HUES48 (cell line): ENCODE measurements around the gene STIM1.

Experiments used
- H3K27ac ChIP-seq: one replicate; pipeline ENCODE4 v1.7.0; 2013; ENCODE audit warnings: low read depth, low read length, inconsistent platforms
- H3K27me3 ChIP-seq: 2 replicates; pipeline ENCODE4 v1.6.1; 2013; ENCODE audit warnings: mild to moderate bottlenecking, low read length; ENCODE audit not compliant: control insufficient read depth, insufficient read depth
- H3K36me3 ChIP-seq: 2 replicates; pipeline ENCODE4 v1.6.1; 2013; ENCODE audit warnings: low read length; ENCODE audit not compliant: control insufficient read depth, insufficient read depth
- H3K4me1 ChIP-seq: 2 replicates; pipeline ENCODE4 v1.6.1; 2013; ENCODE audit warnings: mild to moderate bottlenecking, low read length; ENCODE audit not compliant: control insufficient read depth, insufficient read depth
- H3K4me3 ChIP-seq: 2 replicates; pipeline ENCODE4 v1.5.1; 2013; ENCODE audit warnings: mild to moderate bottlenecking, low read depth, low read length
- H3K9ac ChIP-seq: 2 replicates; pipeline ENCODE4 v1.6.1; 2013; ENCODE audit warnings: mild to moderate bottlenecking, low read depth, low read length, moderate library complexity
- H3K9me3 ChIP-seq: 2 replicates; pipeline ENCODE4 v1.6.1; 2013; ENCODE audit warnings: low read length; ENCODE audit not compliant: control insufficient read depth, insufficient read depth

The STIM1 gene

GRCh38 chr11:3873712-3874349 is 18.4 kb downstream of the STIM1 start:
- H3K4me3 ChIP-seq, result no peak overlapping the region
- no peaks in the 10 kb centered on the region for H3K9me3 ChIP-seq
- no peak overlapping the region for H3K9ac ChIP-seq
- H3K36me3 ChIP-seq, result no peaks in the 10 kb centered on the region
- peaks cover 7% of the 10 kb centered on the region for H3K4me1 ChIP-seq
- H3K27ac ChIP-seq, result no peak overlapping the region
- no peaks in the 10 kb centered on the region for H3K27me3 ChIP-seq

GRCh38 chr11:3876613-3877012 is 21.1 kb downstream of the STIM1 start:
- Histone ChIP-seq H3K9ac (no peak overlapping the region), H3K4me1 (peaks cover 7% of the 10 kb centered on the region), H3K27me3 (no peaks in the 10 kb centered on the region), H3K36me3 (no peaks in the 10 kb centered on the region), H3K4me3 (no peak overlapping the region), H3K27ac (no peak overlapping the region), H3K9me3 (no peaks in the 10 kb centered on the region)

- Histone ChIP-seq H3K27me3 (no peaks in the 10 kb centered on the region), H3K9me3 (no peaks in the 10 kb centered on the region), H3K4me3 (no peak overlapping the region), H3K9ac (no peak overlapping the region), H3K4me1 (peaks cover 7% of the 10 kb centered on the region), H3K27ac (peak overlapping the region; percentile 59), H3K36me3 (no peaks in the 10 kb centered on the region)
Observed at GRCh38 chr11:3877364-3878257, 22.1 kb downstream of the STIM1 start.

GRCh38 chr11:3878258-3878584 is 22.8 kb downstream of the STIM1 start:
- Histone ChIP-seq H3K4me1 (peaks cover 7% of the 10 kb centered on the region), H3K9ac (no peak overlapping the region), H3K27me3 (no peaks in the 10 kb centered on the region), H3K27ac (peak overlapping the region; percentile 59), H3K4me3 (no peak overlapping the region), H3K36me3 (no peaks in the 10 kb centered on the region), H3K9me3 (no peaks in the 10 kb centered on the region)

- H3K4me1 ChIP-seq, result peaks cover 7% of the 10 kb centered on the region
- no peak overlapping the region for H3K27ac ChIP-seq
- no peak overlapping the region for H3K4me3 ChIP-seq
- H3K9me3 ChIP-seq, result no peaks in the 10 kb centered on the region
- H3K27me3 ChIP-seq, result no peaks in the 10 kb centered on the region
- no peaks in the 10 kb centered on the region for H3K36me3 ChIP-seq
- no peak overlapping the region for H3K9ac ChIP-seq
Observed at GRCh38 chr11:3879216-3879966, 23.9 kb downstream of the STIM1 start.

- Histone ChIP-seq H3K36me3 (no peaks in the 10 kb centered on the region), H3K27ac (no peak overlapping the region), H3K27me3 (no peaks in the 10 kb centered on the region), H3K9me3 (no peaks in the 10 kb centered on the region), H3K4me3 (no peak overlapping the region), H3K4me1 (peaks cover 7% of the 10 kb centered on the region), H3K9ac (no peak overlapping the region)
Observed at GRCh38 chr11:3879967-3880542, 24.6 kb downstream of the STIM1 start.

GRCh38 chr11:3880724-3881123 is 25.3 kb downstream of the STIM1 start:
- H3K36me3 ChIP-seq, result no peaks in the 10 kb centered on the region
- no peak overlapping the region for H3K27ac ChIP-seq
- no peak overlapping the region for H3K4me3 ChIP-seq
- no peak overlapping the region for H3K9ac ChIP-seq
- peaks cover 7% of the 10 kb centered on the region for H3K4me1 ChIP-seq
- no peaks in the 10 kb centered on the region for H3K27me3 ChIP-seq
- no peaks in the 10 kb centered on the region for H3K9me3 ChIP-seq

- Histone ChIP-seq H3K36me3 (no peaks in the 10 kb centered on the region), H3K27ac (no peak overlapping the region), H3K9me3 (no peaks in the 10 kb centered on the region), H3K27me3 (no peaks in the 10 kb centered on the region), H3K9ac (no peak overlapping the region), H3K4me1 (peaks cover 2% of the 10 kb centered on the region; the same call in 1 of the 2 replicates), H3K4me3 (no peak overlapping the region)
Observed at GRCh38 chr11:3882655-3883054, 27.2 kb downstream of the STIM1 start.

- no peaks in the 10 kb centered on the region for H3K9me3 ChIP-seq
- no peak overlapping the region for H3K27ac ChIP-seq
- no peaks in the 10 kb centered on the region for H3K27me3 ChIP-seq
- H3K4me3 ChIP-seq, result no peak overlapping the region
- H3K36me3 ChIP-seq, result no peaks in the 10 kb centered on the region
- no peaks in the 10 kb centered on the region for H3K4me1 ChIP-seq
- H3K9ac ChIP-seq, result no peak overlapping the region
Observed at GRCh38 chr11:3885855-3886254, 30.4 kb downstream of the STIM1 start.

GRCh38 chr11:3886985-3887384 is 31.5 kb downstream of the STIM1 start:
- no peaks in the 10 kb centered on the region for H3K27me3 ChIP-seq
- H3K4me3 ChIP-seq, result no peak overlapping the region
- no peak overlapping the region for H3K27ac ChIP-seq
- H3K4me1 ChIP-seq, result no peaks in the 10 kb centered on the region
- H3K36me3 ChIP-seq, result no peaks in the 10 kb centered on the region
- H3K9me3 ChIP-seq, result no peaks in the 10 kb centered on the region
- no peak overlapping the region for H3K9ac ChIP-seq
